Testis (tissue), 2 donors: ENCODE measurements around the gene SGIP1.

Experiments
- POLR2A ChIP-seq: fragments of 450-650 bp; IDR thresholded peaks from one replicate; pipeline ENCODE4 v1.6.1; 2017; ENCODE audit warnings: antibody characterized with exemption, mild to moderate bottlenecking, moderate library complexity
- TF ChIP-seq, protein P1 (sequence below), 3 experiments: fragments of 450-650 bp in 2 of 3; fragments of 200-600 bp in 1 of 3; sonication (generic) in 1 of 3; IDR thresholded peaks; one replicate each; pipeline ENCODE4 v1.5.1; 2016 to 2019; ENCODE audit warnings: antibody characterized with exemption in 3 of 3, mild to moderate bottlenecking in 2 of 3, moderate library complexity in 1 of 3

GRCh38 chr1:66682106-66682505 is 148.2 kb downstream of the SGIP1 start:
- TF ChIP-seq, protein P1, sequence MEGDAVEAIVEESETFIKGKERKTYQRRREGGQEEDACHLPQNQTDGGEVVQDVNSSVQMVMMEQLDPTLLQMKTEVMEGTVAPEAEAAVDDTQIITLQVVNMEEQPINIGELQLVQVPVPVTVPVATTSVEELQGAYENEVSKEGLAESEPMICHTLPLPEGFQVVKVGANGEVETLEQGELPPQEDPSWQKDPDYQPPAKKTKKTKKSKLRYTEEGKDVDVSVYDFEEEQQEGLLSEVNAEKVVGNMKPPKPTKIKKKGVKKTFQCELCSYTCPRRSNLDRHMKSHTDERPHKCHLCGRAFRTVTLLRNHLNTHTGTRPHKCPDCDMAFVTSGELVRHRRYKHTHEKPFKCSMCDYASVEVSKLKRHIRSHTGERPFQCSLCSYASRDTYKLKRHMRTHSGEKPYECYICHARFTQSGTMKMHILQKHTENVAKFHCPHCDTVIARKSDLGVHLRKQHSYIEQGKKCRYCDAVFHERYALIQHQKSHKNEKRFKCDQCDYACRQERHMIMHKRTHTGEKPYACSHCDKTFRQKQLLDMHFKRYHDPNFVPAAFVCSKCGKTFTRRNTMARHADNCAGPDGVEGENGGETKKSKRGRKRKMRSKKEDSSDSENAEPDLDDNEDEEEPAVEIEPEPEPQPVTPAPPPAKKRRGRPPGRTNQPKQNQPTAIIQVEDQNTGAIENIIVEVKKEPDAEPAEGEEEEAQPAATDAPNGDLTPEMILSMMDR (IDR thresholded peaks at IDR 0.05), result no peak
- no peak for TF ChIP-seq POLR2A
